Heart right ventricle (tissue), 16 donors: ENCODE measurements around the gene GALK2. TPM values are rescaled to one million over a fixed set of nuclear protein-coding genes. Genes with fewer than 3 reads are reported as not detected.

ENCODE experiments used
- ATAC-seq, 8 donors: fragments of 200-7000 bp; cut with Tn5 transposase; one replicate each; pipeline ENCODE4 v1.9.1; 2020; ENCODE audit warnings: mild to moderate bottlenecking in 8 of 8, moderate library complexity in 8 of 8, moderate number of reproducible peaks in 1 of 8
- DNase-seq, 2 donors: peaks; one replicate each; pipeline ENCODE4 v3.0.0-alpha.2; 2020
- H3K27ac ChIP-seq, 10 donors: fragments of 200-600 bp; sonication (generic) in 2 of 10; one replicate each; pipeline versions ENCODE4 v1.5.0 to v1.8.0; 2020 to 2022; ENCODE audit warnings: mild to moderate bottlenecking in 3 of 10
- H3K27me3 ChIP-seq, 7 donors: fragments of 200-600 bp; one replicate each; pipeline ENCODE4 v1.8.0; 2021 to 2022; ENCODE audit warnings: mild to moderate bottlenecking in 2 of 7
- H3K36me3 ChIP-seq, 9 donors: fragments of 200-600 bp; sonication (generic) in 1 of 9; one replicate each; pipeline versions ENCODE4 v1.5.0 to v1.8.0; 2020 to 2022; ENCODE audit warnings: mild to moderate bottlenecking in 2 of 9
- H3K4me1 ChIP-seq, 9 donors: fragments of 200-600 bp; sonication (generic) in 1 of 9; one replicate each; pipeline versions ENCODE4 v1.5.0 to v1.8.0; 2020 to 2022; ENCODE audit warnings: mild to moderate bottlenecking in 4 of 9
- H3K4me3 ChIP-seq, 10 donors: fragments of 200-600 bp; sonication (generic) in 2 of 10; one replicate each; pipeline versions ENCODE4 v1.5.0 to v1.8.0; 2020 to 2022; ENCODE audit warnings: mild to moderate bottlenecking in 7 of 10, moderate library complexity in 2 of 10
- H3K9me3 ChIP-seq, 11 donors: fragments of 200-600 bp in 10 of 11; sonication (generic) in 2 of 11; one replicate each; pipeline versions ENCODE4 v1.5.0 to v1.8.0; 2013 to 2022; ENCODE audit warnings: mild to moderate bottlenecking in 2 of 11, control low read depth in 1 of 11, moderate library complexity in 1 of 11
- CTCF ChIP-seq, 9 donors: fragments of 200-600 bp; sonication (generic) in 2 of 9; IDR thresholded peaks; one replicate each; pipeline versions ENCODE4 v1.5.0 to v1.8.0; 2021 to 2022; ENCODE audit warnings: antibody characterized with exemption in 9 of 9, mild to moderate bottlenecking in 5 of 9, moderate library complexity in 1 of 9
- WGBS, 2 donors: extraction: QIAGEN DNeasy Blood & Tissue Kit; methylation state at CpG; one replicate each; pipeline ENCODE4 v1.1.7; 2013; ENCODE audit warnings: inconsistent platforms in 1 of 2; 5-methylcytosine and 5-hydroxymethylcytosine counted together
- intact Hi-C, 10 donors: fragments of 100-400 bp; cut with DNase I; formaldehyde crosslinking; loops; one replicate each; pipeline versions ENCODE4 v1.11.1 to v1.14.2; 2022
- microRNA-seq, 2 donors: library from miRNA; unstranded; fragments of <30 nt; microRNA quantifications; one replicate each; pipeline ENCODE4 v1.2.0, GENCODE V29; 2021
- polyA plus RNA-seq, 2 donors: library from polyadenylated mRNA; stranded (reverse); fragments of 200-250 nt; gene quantifications; one replicate each; pipeline ENCODE4 v1.2.3, GENCODE V29; 2013
- total RNA-seq, 10 donors: library from RNA; stranded (reverse); fragmentation: NEBNext Ultra II Directional in 3 of 10; extraction: Animal tissue kit (Norgen Biotek cat#: 25700) in 3 of 10; gene quantifications; one replicate each; pipeline versions ENCODE4 v1.2.1 to v1.2.4, GENCODE V29; 2021 to 2023
- donor health status: Arrhythmogenic right ventricular cardiomyopathy.
- donor health status: ischemic (EF 13 %, LVEDD 7.1; RV severe dilation, severe dysfunction).
- donor health status: healthy with polysubstance abuse.
- donor health status: DM: no; HTN: yes; CAD: no.
- donor health status: DM: no; HTN: no; CAD: no.
- donor health status: ischemic (EF 25% LVEDD 6.9; RV normal size, moderate dysfunction).
- donor health status: ischemic (EF 25% LVEDD 5.7; RV mildly dilated, moderate dysfunction).
- donor health status: healthy.
- donor health status: DM: yes; HTN: yes; CAD: no.
- donor health status: Ischemic cardiomyopathy.
- donor health status: ischemic (EF 35%, LVEDD 5.7; RV mildly dilated, moderate dysfunction).
- donor health status: nonischemic (EF 11% LVEDD 7.7; RV severe dilation, severe dysfunction).
- donor health status: DM: yes; HTN: yes; CAD: no.
- donor health status: PGD.
- donor health status: ischemic (EF 29% LVEDD 5.4; RV normal size, mild dysfunction).
- donor health status: nonischemic (EF 23%, LVEDD 6.1; RV moderate dilation, normal function).

Gene GALK2
- total and polyA plus RNA-seq, 12 donors: 6.2 to 43.9 (median 35.5) TPM

GRCh38 chr15:49370782-49371181 is 200.7 kb downstream of the GALK2 start:
- TF ChIP-seq CTCF (IDR thresholded peaks at IDR 0.05): peak in 7 of 9 donors; percentile 24 to 48 (median 39)
- intact Hi-C loops: no loop called here
- H3K27me3 ChIP-seq: no peaks in the 10 kb centered on the region
- DNase-seq: no peak
- ATAC-seq: no peak
- no peaks in the 10 kb centered on the region for H3K4me1 ChIP-seq
- 90 to 94% methylated on average over 1 of the region's 1 CpG for WGBS, 2 donors
- peaks cover 0 to 10% (median 0%) of the 10 kb centered on the region in 11 donors for H3K9me3 ChIP-seq
- H3K4me3 ChIP-seq: no peak overlapping the region
- H3K36me3 ChIP-seq: no peaks in the 10 kb centered on the region
- no peak overlapping the region for H3K27ac ChIP-seq

GRCh38 chr15:49372366-49372765 is 202.3 kb downstream of the GALK2 start:
- no peaks in the 10 kb centered on the region for H3K36me3 ChIP-seq
- no peak overlapping the region for H3K4me3 ChIP-seq
- intact Hi-C loops: no loop called here
- H3K9me3 ChIP-seq: peaks cover 0 to 10% (median 0%) of the 10 kb centered on the region in 11 donors
- WGBS, 2 donors: 45 to 70% methylated on average over 1 of the region's 1 CpG
- DNase-seq (no peak), ATAC-seq (no peak)
- no peak for TF ChIP-seq CTCF (IDR thresholded peaks at IDR 0.05)
- H3K27ac ChIP-seq: no peak overlapping the region
- H3K27me3 ChIP-seq: no peaks in the 10 kb centered on the region
- no peaks in the 10 kb centered on the region for H3K4me1 ChIP-seq

GRCh38 chr15:49379996-49380395 is 209.9 kb downstream of the GALK2 start:
- H3K27me3 ChIP-seq: no peaks in the 10 kb centered on the region
- DNase-seq (no peak), ATAC-seq (no peak)
- H3K27ac ChIP-seq: no peak overlapping the region
- H3K4me3 ChIP-seq: no peak overlapping the region
- no peak for TF ChIP-seq CTCF (IDR thresholded peaks at IDR 0.05)
- intact Hi-C loops: no loop called here
- H3K36me3 ChIP-seq: no peaks in the 10 kb centered on the region
- WGBS, 2 donors: 88 to 90% methylated on average over 4 of the region's 4 CpGs
- no peaks in the 10 kb centered on the region for H3K9me3 ChIP-seq
- no peaks in the 10 kb centered on the region for H3K4me1 ChIP-seq

GRCh38 chr15:49380912-49381311 is 210.9 kb downstream of the GALK2 start:
- WGBS, 2 donors: 75% methylated on average over 5 of the region's 5 CpGs
- no peak overlapping the region for H3K27ac ChIP-seq
- TF ChIP-seq CTCF (IDR thresholded peaks at IDR 0.05): no peak
- H3K4me3 ChIP-seq: no peak overlapping the region
- H3K9me3 ChIP-seq: no peaks in the 10 kb centered on the region
- H3K36me3 ChIP-seq: no peaks in the 10 kb centered on the region
- H3K27me3 ChIP-seq: no peaks in the 10 kb centered on the region
- DNase-seq: no peak
- no peak for ATAC-seq
- intact Hi-C loops: no loop called here
- H3K4me1 ChIP-seq: no peaks in the 10 kb centered on the region

Small RNA genes lying within 50 kb of the gene (microRNA-seq; reads per million reads assigned to microRNA genes)
- gene MIR4716: 0 reads per million in 2 donors

Other genes with a start within 250 kb of the GALK2 start
- 1 to 10 TPM; 1.3 to 4.9 (median 2.2) TPM for gene SHC4, start 206.3 kb upstream of the GALK2 start, total RNA-seq
- gene SHC4, start 206.3 kb upstream of the GALK2 start, polyA plus RNA-seq: 1 to 10 TPM; 1.2 to 2.6 TPM
- gene SECISBP2L, start 123.8 kb upstream of the GALK2 start, total RNA-seq: 10 to 100 TPM; 29.8 to 49.8 (median 44.0) TPM
- gene SECISBP2L, start 123.8 kb upstream of the GALK2 start, polyA plus RNA-seq: 10 to 100 TPM in 1 of 2 donors, 1 to 10 TPM in 1; 6.2 to 10.5 TPM
- gene COPS2, start 14.6 kb upstream of the GALK2 start, total RNA-seq: 10 to 100 TPM; 71.3 to 91.8 (median 86.8) TPM
- 10 to 100 TPM; 23.8 to 40.6 TPM for gene COPS2, start 14.6 kb upstream of the GALK2 start, polyA plus RNA-seq